Psoas muscle (tissue), 8 donors: ENCODE results near the gene BATF. TPM values are rescaled to one million over a fixed set of nuclear protein-coding genes. Genes with fewer than 3 reads are reported as not detected.

Experiments used
- ATAC-seq, 4 donors: fragments of 200-7000 bp; cut with Tn5 transposase; one replicate each; pipeline ENCODE4 v1.9.1; 2020; ENCODE audit warnings: moderate library complexity in 3 of 4, mild to moderate bottlenecking in 2 of 4
- DNase-seq, 2 donors: peaks; one replicate each; pipeline ENCODE4 v3.0.0-alpha.2; 2020
- H3K27ac ChIP-seq: fragments of 200-600 bp; one replicate; pipeline ENCODE4 v1.8.0; 2022
- H3K27me3 ChIP-seq, 3 donors: fragments of 200-600 bp in 1 of 3; one replicate each; pipeline versions ENCODE4 v1.6.1 to v1.8.0; 2013 to 2022; ENCODE audit warnings: low read length in 2 of 3, mild to moderate bottlenecking in 2 of 3, moderate library complexity in 1 of 3; ENCODE audit not compliant: insufficient read depth in 3 of 3
- H3K36me3 ChIP-seq, 2 donors: fragments of 200-600 bp in 1 of 2; one replicate each; pipeline versions ENCODE4 v1.6.1 to v1.8.0; 2013 to 2022; ENCODE audit warnings: low read depth in 1 of 2, mild to moderate bottlenecking in 1 of 2, moderate library complexity in 1 of 2; ENCODE audit not compliant: insufficient read depth in 1 of 2
- H3K4me1 ChIP-seq: fragments of 200-600 bp; one replicate; pipeline ENCODE4 v1.8.0; 2022
- H3K4me3 ChIP-seq: fragments of 200-600 bp; one replicate; pipeline ENCODE4 v1.8.0; 2022; ENCODE audit warnings: mild to moderate bottlenecking
- H3K9me3 ChIP-seq: fragments of 200-600 bp; one replicate; pipeline ENCODE4 v1.8.0; 2022
- CTCF ChIP-seq: fragments of 200-600 bp; IDR thresholded peaks from one replicate; pipeline ENCODE4 v1.8.0; 2022; ENCODE audit warnings: antibody characterized with exemption
- whole genome bisulfite sequencing, 3 donors: extraction: QIAGEN DNeasy Blood & Tissue Kit; methylation state at CpG; one replicate each; pipeline versions ENCODE4 v1.1.6 to v1.1.7; 2013; 5-methylcytosine and 5-hydroxymethylcytosine counted together
- intact Hi-C, 2 donors: fragments of 100-400 bp; cut with DNase I; formaldehyde crosslinking; loops; one replicate each; pipeline versions ENCODE4 v1.11.0 to v1.14.2; 2022
- polyA plus RNA-seq, 3 donors: library from polyadenylated mRNA; stranded (reverse); fragments of 200-250 nt; gene quantifications; one replicate each; pipeline ENCODE4 v1.2.3, GENCODE V29; 2013
- total RNA-seq, 4 donors: library from RNA; stranded (reverse); fragmentation: NEBNext Ultra II Directional in 2 of 4; extraction: Animal tissue kit (Norgen Biotek cat#: 25700) in 2 of 4; gene quantifications; one replicate each; pipeline versions ENCODE4 v1.2.1 to v1.2.4, GENCODE V29; 2021 to 2023
- donor health status: healthy with polysubstance abuse.
- donor health status: DM: no; HTN: no; CAD: no; lungs with moderate emphysema.
- donor health status: Bipolar disorder and iron deficiency.
- donor health status: healthy.
- donor health status: DM: yes; HTN: yes; CAD: no.
- donor health status: DM: no; HTN: no; CAD: no.
- donor health status: DM: no; HTN: no; CAD: no.
- donor health status: DM: yes; HTN: yes; CAD: no.

Gene BATF
- total and polyA plus RNA-seq, 7 donors: 0.29 to 0.86 (median 0.73) TPM; not detected in 1

DNA sequence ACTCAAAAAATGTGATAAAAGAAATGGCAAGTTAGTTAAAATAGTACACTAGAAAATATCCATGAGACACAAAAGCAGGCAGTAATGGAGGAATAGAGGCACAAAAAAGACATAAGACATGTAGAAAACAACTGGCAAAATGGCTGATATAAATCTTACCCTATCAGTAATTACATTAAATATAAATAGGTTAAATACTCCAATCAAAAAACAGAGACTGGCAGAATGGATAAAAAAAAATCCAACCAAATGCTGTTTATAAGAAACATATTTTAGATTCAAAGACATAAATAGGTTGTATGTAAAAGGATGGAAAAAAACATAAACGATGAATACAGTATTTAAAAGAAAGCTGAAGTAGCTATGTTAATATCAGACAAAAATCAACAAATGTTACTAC, 15.3 kb upstream of the BATF start:
- H3K4me3 ChIP-seq: no peak overlapping the region
- H3K9me3 ChIP-seq: peaks cover 22% of the 10 kb centered on the region
- WGBS, 3 donors: 94 to 99% (median 98%) methylated on average over 1 of the region's 1 CpG
- H3K4me1 ChIP-seq: no peaks in the 10 kb centered on the region
- no peak for TF ChIP-seq CTCF
- no peaks in the 10 kb centered on the region for H3K27me3 ChIP-seq
- no peaks in the 10 kb centered on the region for H3K36me3 ChIP-seq
- ATAC-seq (no peak), DNase-seq (no peak)
- intact Hi-C loops: no loop called here
- H3K27ac ChIP-seq: no peak overlapping the region

DNA sequence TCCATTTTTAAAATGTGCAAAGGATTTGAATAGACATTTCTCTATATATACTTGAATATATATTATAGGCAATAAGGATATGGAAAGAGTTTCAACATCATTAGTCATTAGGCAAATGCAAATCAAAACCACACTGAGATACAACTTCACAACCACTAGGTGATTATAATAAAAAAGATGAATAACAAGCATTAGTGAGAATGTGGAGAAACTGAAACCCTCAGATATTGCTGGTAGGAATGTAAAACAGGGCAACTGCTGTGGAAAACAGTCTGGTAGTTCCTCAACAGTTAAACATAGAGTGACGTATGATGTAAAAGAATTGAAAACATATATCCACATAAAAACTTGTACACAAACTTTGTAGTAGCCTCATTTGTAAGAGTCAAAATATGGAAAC, 11.7 kb upstream of the BATF start:
- ATAC-seq: no peak
- TF ChIP-seq CTCF: no peak
- intact Hi-C loops: no loop called here
- Histone ChIP-seq H3K4me1 (no peaks in the 10 kb centered on the region), H3K36me3 (no peaks in the 10 kb centered on the region), H3K27ac (no peak overlapping the region), H3K27me3 (no peaks in the 10 kb centered on the region), H3K9me3 (peaks cover 22% of the 10 kb centered on the region), H3K4me3 (no peak overlapping the region)
- DNase-seq: no peak
- WGBS, 3 donors: 86 to 92% (median 91%) methylated on average over 1 of the region's 1 CpG

DNA sequence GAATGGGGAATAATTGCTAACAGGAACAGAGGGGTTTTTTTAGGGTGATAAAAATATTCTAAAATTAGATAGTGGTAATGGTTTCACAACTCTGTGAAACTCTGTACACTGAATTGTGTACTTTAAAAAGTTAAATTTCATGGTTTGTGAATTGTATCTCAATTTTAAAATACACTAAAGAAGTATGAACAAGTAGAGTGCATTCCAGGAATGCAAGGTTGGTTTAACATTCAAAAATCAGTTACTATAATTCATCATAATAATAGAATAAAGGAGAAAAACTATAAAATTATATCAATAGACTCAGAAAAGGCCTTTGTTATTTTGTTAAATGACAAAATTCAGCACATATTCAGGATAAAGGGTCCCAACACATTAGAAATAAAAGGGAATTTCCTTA, 11.1 kb upstream of the BATF start:
- no peak for TF ChIP-seq CTCF
- H3K27ac ChIP-seq: no peak overlapping the region
- intact Hi-C loops: no loop called here
- H3K36me3 ChIP-seq: no peaks in the 10 kb centered on the region
- peaks cover 22% of the 10 kb centered on the region for H3K9me3 ChIP-seq
- no peaks in the 10 kb centered on the region for H3K4me1 ChIP-seq
- ATAC-seq (no peak), DNase-seq (no peak)
- no peaks in the 10 kb centered on the region for H3K27me3 ChIP-seq
- no peak overlapping the region for H3K4me3 ChIP-seq

DNA sequence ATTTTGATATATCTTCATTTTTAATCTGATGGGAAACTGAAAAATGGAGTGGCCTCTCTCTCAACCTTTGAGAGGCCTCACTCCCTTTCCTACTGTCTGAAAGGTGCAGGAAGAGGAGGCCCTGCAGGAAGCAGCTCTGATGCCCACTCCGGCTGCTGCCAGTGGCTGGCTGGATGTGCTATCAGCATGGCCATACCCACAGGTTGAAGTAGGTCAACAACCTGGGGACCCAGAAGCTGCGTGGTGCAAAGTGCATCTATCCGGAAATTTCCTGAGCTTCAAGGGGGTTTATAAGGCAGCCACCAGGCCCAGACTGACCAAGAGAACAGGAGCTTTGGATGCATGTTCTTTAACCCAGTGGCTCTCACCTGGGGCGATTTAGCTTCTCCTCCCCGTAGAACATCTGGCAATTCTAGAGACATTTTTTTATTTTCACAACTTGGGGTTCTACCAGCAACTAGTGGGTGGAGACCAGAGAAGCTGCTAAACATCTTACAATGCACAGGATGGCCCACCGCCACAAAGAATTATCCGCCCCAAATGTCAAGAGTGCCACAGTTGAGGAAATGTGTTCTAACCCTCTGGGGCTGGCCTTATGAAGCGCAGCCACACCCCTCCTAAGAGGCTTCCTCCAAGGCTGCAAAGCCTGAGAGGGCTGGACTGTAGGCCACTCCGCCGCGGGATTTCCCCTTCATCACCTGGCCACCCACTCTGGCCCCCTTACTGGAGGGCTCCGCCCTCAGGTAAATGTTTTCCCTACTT, 8.2 kb upstream of the BATF start:
- Histone ChIP-seq H3K36me3 (no peaks in the 10 kb centered on the region), H3K4me3 (no peak overlapping the region), H3K4me1 (no peaks in the 10 kb centered on the region), H3K9me3 (peaks cover 15% of the 10 kb centered on the region), H3K27me3 (no peaks in the 10 kb centered on the region), H3K27ac (no peak overlapping the region)
- WGBS, 3 donors: 90 to 92% (median 91%) methylated on average over 12 of the region's 12 CpGs
- intact Hi-C loops: no loop called here
- DNase-seq (no peak), ATAC-seq (no peak)
- TF ChIP-seq CTCF: no peak
